ENCODE measurements around the gene ACBD3. TPM values are rescaled to one million over a fixed set of nuclear protein-coding genes. Genes with fewer than 3 reads are reported as not detected.
A peak's percentile ranks its signal among the peaks of the same experiment; 100 is the strongest.

The ACBD3 gene
- total RNA-seq, 1 experiment from 2014 or later, result 41.7 TPM

- H3K27me3 Mint-ChIP-seq (ENCODE audit: insufficient read depth, unreplicated experiment), result no peaks in the 10 kb centered on the region
- no peaks in the 10 kb centered on the region for H3K9me3 Mint-ChIP-seq (ENCODE audit: unreplicated experiment)
- H3K4me3 Mint-ChIP-seq (ENCODE audit: unreplicated experiment), result peak overlapping the region; percentile 92
- DNase-seq, result no peak
- no TSS peak for BruUV-seq (replicated peaks)
- ChIA-PET CTCF (no interaction called here), POLR2A (no interaction called here)
- peaks cover 14% of the 10 kb centered on the region for H3K4me1 ChIP-seq
- peaks cover 21% of the 10 kb centered on the region for H3K36me3 Mint-ChIP-seq (ENCODE audit: insufficient read depth, unreplicated experiment)
- no peak for TF ChIP-seq CTCF (IDR thresholded peaks at IDR 0.05; ENCODE audit: insufficient read depth in 1 of 2, low read depth in 1 of 2, low read length in 1 of 2, severe bottlenecking in 1 of 2, unreplicated experiment in 1 of 2)
- no peaks in the 10 kb centered on the region for H3K9me3 ChIP-seq
- H3K27me3 ChIP-seq (replicated peaks; ENCODE audit: control insufficient read depth, insufficient read depth, low read length), result no peaks in the 10 kb centered on the region
- no peaks in the 10 kb centered on the region for H3K36me3 ChIP-seq (ENCODE audit: control insufficient read depth, insufficient read depth, low read length)
- H3K4me3 ChIP-seq (ENCODE audit: low read depth, low read length), result peak overlapping the region; percentile 96
- peak overlapping the region; percentile 85 for H3K27ac Mint-ChIP-seq (ENCODE audit: unreplicated experiment)
- no peaks in the 10 kb centered on the region for H3K4me1 Mint-ChIP-seq (ENCODE audit: low read depth, unreplicated experiment)
- intact Hi-C loops (cut with micrococcal nuclease; ENCODE audit: unreplicated experiment), result loop anchor here (2.0 to 10.0 kb wide), 2 partner anchors 63 to 123 kb away; partner anchors contain the start of gene H3-3A
Measured at GRCh38 chr1:226187380-226187779, 839 bp upstream of the ACBD3 start.

- Mint-ChIP-seq H3K4me1 (ENCODE audit: low read depth, unreplicated experiment) (peaks cover 3% of the 10 kb centered on the region), H3K4me3 (ENCODE audit: unreplicated experiment) (peak overlapping the region; percentile 92), H3K27me3 (ENCODE audit: insufficient read depth, unreplicated experiment) (no peaks in the 10 kb centered on the region), H3K27ac (ENCODE audit: unreplicated experiment) (peak overlapping the region; percentile 85), H3K9me3 (ENCODE audit: unreplicated experiment) (no peaks in the 10 kb centered on the region), H3K36me3 (ENCODE audit: insufficient read depth, unreplicated experiment) (peaks cover 25% of the 10 kb centered on the region)
- BruUV-seq (replicated peaks), result TSS peak; percentile 83
- H3K36me3 ChIP-seq (ENCODE audit: control insufficient read depth, insufficient read depth, low read length), result no peaks in the 10 kb centered on the region
- ChIA-PET POLR2A (no interaction called here), CTCF (no interaction called here)
- H3K4me1 ChIP-seq, result peaks cover 16% of the 10 kb centered on the region
- DNase-seq, result no peak
- no peaks in the 10 kb centered on the region for H3K27me3 ChIP-seq (replicated peaks; ENCODE audit: control insufficient read depth, insufficient read depth, low read length)
- intact Hi-C loops (cut with micrococcal nuclease; ENCODE audit: unreplicated experiment), result loop anchor here (2.0 to 10.0 kb wide), 2 partner anchors 62 to 122 kb away; partner anchors contain the start of gene H3-3A
- no peaks in the 10 kb centered on the region for H3K9me3 ChIP-seq
- TF ChIP-seq CTCF (IDR thresholded peaks at IDR 0.05; ENCODE audit: insufficient read depth in 1 of 2, low read depth in 1 of 2, low read length in 1 of 2, severe bottlenecking in 1 of 2, unreplicated experiment in 1 of 2), result no peak
- peak overlapping the region; percentile 96 for H3K4me3 ChIP-seq (ENCODE audit: low read depth, low read length)
Measured at GRCh38 chr1:226187019-226187322, 430 bp upstream of the ACBD3 start.

GRCh38 chr1:226185141-226186036 is 1.2 kb downstream of the ACBD3 start:
- peaks cover 4% of the 10 kb centered on the region for H3K4me1 Mint-ChIP-seq (ENCODE audit: low read depth, unreplicated experiment)
- ChIA-PET POLR2A (no interaction called here), CTCF (interaction anchor here (0.7 to 0.8 kb wide), 3 partner anchors 12 to 60 kb away, joined by 3 to 4 read pairs (median 4); no protein-coding TSS in a partner anchor)
- no peaks in the 10 kb centered on the region for H3K27me3 ChIP-seq (replicated peaks; ENCODE audit: control insufficient read depth, insufficient read depth, low read length)
- H3K9me3 ChIP-seq, result no peaks in the 10 kb centered on the region
- H3K27me3 Mint-ChIP-seq (ENCODE audit: insufficient read depth, unreplicated experiment), result no peaks in the 10 kb centered on the region
- no peaks in the 10 kb centered on the region for H3K9me3 Mint-ChIP-seq (ENCODE audit: unreplicated experiment)
- DNase-seq, result no peak
- peak overlapping the region; percentile 96 for H3K4me3 ChIP-seq (ENCODE audit: low read depth, low read length)
- H3K4me1 ChIP-seq, result peaks cover 16% of the 10 kb centered on the region
- H3K27ac Mint-ChIP-seq (ENCODE audit: unreplicated experiment), result peak overlapping the region; percentile 85
- H3K36me3 Mint-ChIP-seq (ENCODE audit: insufficient read depth, unreplicated experiment), result peaks cover 31% of the 10 kb centered on the region
- intact Hi-C loops (cut with micrococcal nuclease; ENCODE audit: unreplicated experiment), result loop anchor here (2.0 to 10.0 kb wide), 2 partner anchors 61 to 121 kb away; partner anchors contain the start of gene H3-3A
- BruUV-seq (replicated peaks), result TSS peak; percentile 60
- H3K4me3 Mint-ChIP-seq (ENCODE audit: unreplicated experiment), result peak overlapping the region; percentile 92
- no peaks in the 10 kb centered on the region for H3K36me3 ChIP-seq (ENCODE audit: control insufficient read depth, insufficient read depth, low read length)
- TF ChIP-seq CTCF (IDR thresholded peaks at IDR 0.05; ENCODE audit: insufficient read depth in 1 of 2, low read depth in 1 of 2, low read length in 1 of 2, severe bottlenecking in 1 of 2, unreplicated experiment in 1 of 2), result no peak

Data from Caco-2 (cell line).